ENCODE results near the gene SHROOM3.

Gene SHROOM3

DNA sequence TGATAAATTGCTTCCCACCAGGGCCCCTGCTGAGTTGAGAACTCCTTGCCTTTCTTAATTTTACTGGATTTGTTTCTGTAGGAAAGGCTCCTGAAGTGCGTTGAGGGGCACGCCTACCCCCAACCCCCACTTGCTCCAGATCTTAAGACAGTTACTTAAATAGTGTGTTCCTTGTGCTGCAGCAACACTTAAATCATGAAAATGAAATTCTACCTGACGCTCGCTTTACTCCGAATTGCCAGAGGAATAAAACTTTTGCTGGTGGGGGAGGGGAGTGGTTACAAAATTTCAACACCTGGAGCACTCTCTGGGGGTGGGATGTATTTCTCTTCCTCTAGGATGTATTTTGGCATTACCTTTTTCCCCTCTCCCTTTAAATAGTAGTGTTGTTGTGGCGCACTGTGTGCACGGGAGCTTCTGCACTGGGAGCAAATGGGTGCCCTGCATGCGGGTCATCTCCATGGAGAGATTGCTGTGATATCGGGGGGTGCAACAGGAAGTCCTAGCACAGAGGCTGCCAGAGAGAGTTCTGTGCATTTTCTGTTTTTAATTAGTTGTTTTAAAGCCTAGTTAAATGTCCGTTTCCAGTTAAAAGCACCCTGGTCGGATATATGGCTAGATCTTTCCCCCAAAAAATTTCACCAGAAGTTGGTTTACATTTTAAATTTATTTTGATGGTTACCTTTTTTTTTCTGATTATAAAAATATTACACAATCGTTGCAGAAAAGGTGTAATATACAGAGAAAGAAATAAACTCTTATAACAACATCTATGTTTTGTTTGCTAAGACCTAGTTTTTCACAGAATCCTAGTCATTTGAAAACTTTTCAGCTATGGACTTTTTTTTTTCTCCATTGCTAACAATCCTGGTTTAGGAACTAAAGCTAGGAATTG is 255.2 kb downstream of the SHROOM3 start:
- H3K9me3 ChIP-seq: no peaks in the 10 kb centered on the region
- H3K27me3 ChIP-seq: peaks cover 100% of the 10 kb centered on the region
- H3K4me3 ChIP-seq (ENCODE audit: low read depth in 1 of 2, low read length in 1 of 2): no peak overlapping the region
- H3K27ac ChIP-seq: no peak overlapping the region
- no peaks in the 10 kb centered on the region for H3K4me1 ChIP-seq (ENCODE audit: control insufficient read depth in 1 of 2, insufficient read depth in 1 of 2, low read depth in 1 of 2, low read length in 1 of 2)
- H3K36me3 ChIP-seq: no peaks in the 10 kb centered on the region
- TF ChIP-seq, protein P1, sequence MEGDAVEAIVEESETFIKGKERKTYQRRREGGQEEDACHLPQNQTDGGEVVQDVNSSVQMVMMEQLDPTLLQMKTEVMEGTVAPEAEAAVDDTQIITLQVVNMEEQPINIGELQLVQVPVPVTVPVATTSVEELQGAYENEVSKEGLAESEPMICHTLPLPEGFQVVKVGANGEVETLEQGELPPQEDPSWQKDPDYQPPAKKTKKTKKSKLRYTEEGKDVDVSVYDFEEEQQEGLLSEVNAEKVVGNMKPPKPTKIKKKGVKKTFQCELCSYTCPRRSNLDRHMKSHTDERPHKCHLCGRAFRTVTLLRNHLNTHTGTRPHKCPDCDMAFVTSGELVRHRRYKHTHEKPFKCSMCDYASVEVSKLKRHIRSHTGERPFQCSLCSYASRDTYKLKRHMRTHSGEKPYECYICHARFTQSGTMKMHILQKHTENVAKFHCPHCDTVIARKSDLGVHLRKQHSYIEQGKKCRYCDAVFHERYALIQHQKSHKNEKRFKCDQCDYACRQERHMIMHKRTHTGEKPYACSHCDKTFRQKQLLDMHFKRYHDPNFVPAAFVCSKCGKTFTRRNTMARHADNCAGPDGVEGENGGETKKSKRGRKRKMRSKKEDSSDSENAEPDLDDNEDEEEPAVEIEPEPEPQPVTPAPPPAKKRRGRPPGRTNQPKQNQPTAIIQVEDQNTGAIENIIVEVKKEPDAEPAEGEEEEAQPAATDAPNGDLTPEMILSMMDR (IDR thresholded peaks at IDR 0.05): no peak

DNA sequence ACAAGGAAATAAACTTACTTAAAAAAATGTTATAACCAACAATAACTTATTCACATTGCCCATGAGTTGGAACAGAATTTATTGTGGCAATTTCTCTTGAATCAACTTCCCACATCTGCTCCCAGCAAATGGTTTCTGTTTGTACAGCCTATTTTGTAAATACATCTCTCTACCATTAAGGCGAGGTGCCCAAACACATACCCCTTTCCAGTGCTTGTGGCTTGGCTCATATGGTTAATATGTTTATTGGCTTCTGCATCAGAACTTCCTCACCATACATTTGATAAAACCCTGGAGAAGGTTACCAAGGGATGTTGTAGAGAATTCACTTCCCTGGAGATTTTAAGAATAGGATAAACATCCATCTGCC is 255.9 kb downstream of the SHROOM3 start:
- TF ChIP-seq, protein P1 (IDR thresholded peaks at IDR 0.05): no peak
- H3K36me3 ChIP-seq: no peaks in the 10 kb centered on the region
- peaks cover 100% of the 10 kb centered on the region for H3K27me3 ChIP-seq
- no peaks in the 10 kb centered on the region for H3K9me3 ChIP-seq
- no peaks in the 10 kb centered on the region for H3K4me1 ChIP-seq (ENCODE audit: control insufficient read depth in 1 of 2, insufficient read depth in 1 of 2, low read depth in 1 of 2, low read length in 1 of 2)
- no peak overlapping the region for H3K4me3 ChIP-seq (ENCODE audit: low read depth in 1 of 2, low read length in 1 of 2)
- no peak overlapping the region for H3K27ac ChIP-seq

DNA sequence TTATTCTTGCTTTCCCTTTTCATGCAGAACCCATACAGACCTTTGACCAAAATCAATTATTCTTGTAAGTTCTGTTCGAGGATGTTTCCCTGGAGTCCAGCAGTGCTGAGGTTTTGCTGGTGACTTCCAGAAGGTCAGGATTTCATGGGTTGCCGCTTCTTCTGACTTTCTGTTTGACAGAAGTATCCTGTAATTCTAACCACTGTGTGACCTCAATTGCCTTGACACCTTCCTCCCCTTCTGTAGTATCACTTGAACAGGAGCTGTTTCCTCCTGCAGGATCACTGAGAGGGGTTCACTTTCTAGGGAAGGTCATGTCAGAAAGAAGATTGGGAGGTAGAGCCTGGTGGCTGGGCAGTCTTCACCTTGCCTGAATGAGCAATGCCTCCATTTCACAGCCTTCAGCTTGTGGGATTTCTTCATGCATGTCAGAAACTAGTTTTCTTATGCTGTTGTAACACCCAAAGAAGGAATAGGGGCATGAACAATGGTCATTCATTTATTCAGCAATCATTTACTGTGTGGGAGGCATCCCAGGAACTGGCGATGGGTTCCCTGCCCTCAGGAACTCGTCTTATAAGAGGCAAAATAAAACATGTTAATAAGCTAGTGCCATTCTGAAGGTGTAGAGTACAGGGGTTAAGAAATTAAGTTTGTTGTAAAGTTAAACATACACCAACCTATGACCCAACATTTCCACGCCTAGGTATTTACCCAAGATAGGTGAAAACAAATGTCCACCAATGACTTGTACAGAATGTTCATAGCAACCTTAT is 257.0 kb downstream of the SHROOM3 start:
- Histone ChIP-seq H3K9me3 (no peaks in the 10 kb centered on the region), H3K4me3 (ENCODE audit: low read depth in 1 of 2, low read length in 1 of 2) (no peak overlapping the region), H3K27ac (no peak overlapping the region), H3K27me3 (peaks cover 99% of the 10 kb centered on the region), H3K4me1 (ENCODE audit: control insufficient read depth in 1 of 2, insufficient read depth in 1 of 2, low read depth in 1 of 2, low read length in 1 of 2) (no peaks in the 10 kb centered on the region), H3K36me3 (no peaks in the 10 kb centered on the region)
- TF ChIP-seq, protein P1 (IDR thresholded peaks at IDR 0.05): no peak

DNA sequence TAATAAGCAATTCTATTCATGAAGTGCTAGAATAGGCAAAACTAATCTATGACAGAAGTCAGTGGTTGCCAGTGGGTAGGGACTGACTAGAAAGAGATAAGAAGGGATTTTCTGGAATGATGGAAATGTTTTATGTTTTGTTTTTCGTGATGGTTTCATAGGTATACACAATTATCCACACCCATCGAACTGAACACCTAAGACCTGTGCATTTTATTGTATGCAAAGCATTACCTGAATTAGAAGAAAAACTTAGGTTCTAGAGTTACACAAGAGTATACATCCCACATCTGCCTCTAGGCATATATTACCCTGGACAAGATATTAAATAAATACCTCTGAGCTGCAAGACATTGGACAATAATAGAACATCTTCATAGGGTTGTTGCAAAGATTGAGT is 257.7 kb downstream of the SHROOM3 start:
- Histone ChIP-seq H3K9me3 (no peaks in the 10 kb centered on the region), H3K4me3 (ENCODE audit: low read depth in 1 of 2, low read length in 1 of 2) (no peak overlapping the region), H3K36me3 (no peaks in the 10 kb centered on the region), H3K4me1 (ENCODE audit: control insufficient read depth in 1 of 2, insufficient read depth in 1 of 2, low read depth in 1 of 2, low read length in 1 of 2) (no peaks in the 10 kb centered on the region), H3K27me3 (peaks cover 97% of the 10 kb centered on the region), H3K27ac (no peak overlapping the region)
- TF ChIP-seq, protein P1 (IDR thresholded peaks at IDR 0.05): no peak

DNA sequence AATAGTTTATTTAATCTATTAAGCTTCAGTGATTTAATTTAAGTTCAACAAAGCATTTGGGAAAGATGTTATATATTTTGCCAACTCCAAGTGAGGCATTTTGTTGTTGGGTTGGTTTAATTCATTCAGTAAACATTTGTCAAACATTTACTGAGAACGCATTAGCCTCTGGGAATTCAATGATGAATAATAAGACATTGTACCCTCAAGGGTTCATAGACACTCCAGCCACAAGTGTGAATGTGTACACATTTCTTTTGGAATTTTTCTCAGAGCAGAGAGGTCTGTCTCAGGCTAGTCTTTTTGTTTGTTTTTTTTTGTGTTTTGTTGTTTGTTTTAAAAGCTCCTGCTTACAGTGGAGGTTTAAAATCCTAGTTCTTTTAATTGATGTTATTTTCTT is 259.0 kb downstream of the SHROOM3 start:
- Histone ChIP-seq H3K27me3 (peaks cover 84% of the 10 kb centered on the region), H3K4me1 (ENCODE audit: control insufficient read depth in 1 of 2, insufficient read depth in 1 of 2, low read depth in 1 of 2, low read length in 1 of 2) (no peaks in the 10 kb centered on the region), H3K9me3 (no peaks in the 10 kb centered on the region), H3K36me3 (no peaks in the 10 kb centered on the region), H3K27ac (no peak overlapping the region), H3K4me3 (ENCODE audit: low read depth in 1 of 2, low read length in 1 of 2) (no peak overlapping the region)
- TF ChIP-seq, protein P1 (IDR thresholded peaks at IDR 0.05): no peak
